AG09319 (cell line): Measurements from ENCODE around the gene SCNN1A.

Experiments used
- DNase-seq: peaks from one replicate; pipeline ENCODE4 v3.0.0-alpha.2; 2010; ENCODE audit warnings: low read depth; ENCODE audit errors: extremely low read depth
- TF ChIP-seq, protein P1 (sequence below): IDR thresholded peaks from 2 replicates; pipeline ENCODE4 v1.5.1; 2011; ENCODE audit warnings: low read depth, mild to moderate bottlenecking, inconsistent platforms, low read length, moderate library complexity

The SCNN1A gene

DNA sequence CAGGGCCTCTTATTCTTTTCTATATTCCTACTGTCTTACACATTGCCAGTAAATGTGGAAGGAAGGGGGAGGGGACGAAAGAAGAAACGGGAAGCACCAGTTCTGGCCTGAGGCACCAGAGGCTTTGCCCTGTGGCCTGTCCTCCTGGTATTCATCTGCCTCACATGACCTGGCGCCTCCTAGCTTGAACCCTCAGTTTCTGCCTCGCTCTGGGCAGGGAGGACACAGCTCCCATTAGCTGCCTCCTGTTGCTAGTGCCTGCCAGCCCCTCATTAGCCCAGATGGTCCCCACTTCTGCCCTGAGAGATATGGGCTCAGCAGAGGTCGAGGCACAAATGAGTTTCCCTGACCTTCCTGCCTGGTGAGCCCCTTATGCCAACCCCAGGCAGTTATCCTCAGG, 67.8 kb downstream of the SCNN1A start:
- DNase-seq: no peak
- TF ChIP-seq, protein P1, sequence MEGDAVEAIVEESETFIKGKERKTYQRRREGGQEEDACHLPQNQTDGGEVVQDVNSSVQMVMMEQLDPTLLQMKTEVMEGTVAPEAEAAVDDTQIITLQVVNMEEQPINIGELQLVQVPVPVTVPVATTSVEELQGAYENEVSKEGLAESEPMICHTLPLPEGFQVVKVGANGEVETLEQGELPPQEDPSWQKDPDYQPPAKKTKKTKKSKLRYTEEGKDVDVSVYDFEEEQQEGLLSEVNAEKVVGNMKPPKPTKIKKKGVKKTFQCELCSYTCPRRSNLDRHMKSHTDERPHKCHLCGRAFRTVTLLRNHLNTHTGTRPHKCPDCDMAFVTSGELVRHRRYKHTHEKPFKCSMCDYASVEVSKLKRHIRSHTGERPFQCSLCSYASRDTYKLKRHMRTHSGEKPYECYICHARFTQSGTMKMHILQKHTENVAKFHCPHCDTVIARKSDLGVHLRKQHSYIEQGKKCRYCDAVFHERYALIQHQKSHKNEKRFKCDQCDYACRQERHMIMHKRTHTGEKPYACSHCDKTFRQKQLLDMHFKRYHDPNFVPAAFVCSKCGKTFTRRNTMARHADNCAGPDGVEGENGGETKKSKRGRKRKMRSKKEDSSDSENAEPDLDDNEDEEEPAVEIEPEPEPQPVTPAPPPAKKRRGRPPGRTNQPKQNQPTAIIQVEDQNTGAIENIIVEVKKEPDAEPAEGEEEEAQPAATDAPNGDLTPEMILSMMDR: no peak

DNA sequence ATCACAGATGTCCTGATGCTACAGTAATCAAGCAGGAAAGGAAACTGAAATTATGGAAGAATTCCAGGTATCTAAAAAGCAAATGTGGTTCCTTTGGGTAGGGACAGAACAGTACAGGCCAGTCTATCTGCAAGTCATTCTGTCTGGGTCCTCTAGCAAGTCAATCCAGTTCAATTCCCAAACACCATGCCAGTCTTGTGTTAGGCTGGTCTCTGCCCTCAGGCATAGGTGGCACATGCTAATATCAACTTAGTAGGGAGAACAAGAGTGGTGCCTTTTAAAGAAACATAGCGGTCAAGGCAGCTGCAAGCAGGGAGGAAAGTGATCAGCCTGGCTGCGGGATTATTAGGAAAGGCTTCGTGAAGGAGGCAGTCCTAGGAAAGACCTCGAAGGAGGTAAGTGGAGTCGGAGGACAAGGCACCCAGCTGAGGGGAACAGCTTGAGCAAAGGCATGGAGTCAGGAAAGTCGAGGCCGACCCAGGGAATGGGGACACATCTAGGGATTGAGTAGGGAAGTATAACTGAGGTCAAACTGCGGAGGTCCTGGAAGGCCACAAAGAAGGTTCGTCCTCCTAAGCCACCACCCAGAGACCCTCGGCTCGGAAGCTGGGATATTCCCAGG, 68.7 kb downstream of the SCNN1A start:
- TF ChIP-seq, protein P1: no peak
- DNase-seq: no peak

DNA sequence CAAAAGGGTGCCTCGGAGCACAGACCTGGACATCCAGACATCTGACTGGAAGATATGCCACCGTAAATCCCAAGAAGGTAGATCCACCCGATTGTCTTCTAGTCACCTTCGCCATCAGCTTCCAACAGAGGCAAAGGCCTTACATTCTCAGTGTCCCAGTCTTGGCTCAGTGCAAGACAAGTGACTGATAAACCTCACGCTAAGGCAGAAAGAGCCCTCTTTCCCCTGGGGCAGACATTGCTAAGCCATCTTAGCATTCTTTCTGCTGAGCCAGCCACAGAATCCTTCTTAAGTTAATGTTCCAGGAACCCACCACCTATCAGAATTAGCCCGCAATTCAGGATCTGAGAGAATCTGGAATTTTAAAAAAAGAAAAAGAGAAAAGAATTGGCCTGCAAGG, 69.2 kb downstream of the SCNN1A start:
- TF ChIP-seq, protein P1: no peak
- DNase-seq: no peak

DNA sequence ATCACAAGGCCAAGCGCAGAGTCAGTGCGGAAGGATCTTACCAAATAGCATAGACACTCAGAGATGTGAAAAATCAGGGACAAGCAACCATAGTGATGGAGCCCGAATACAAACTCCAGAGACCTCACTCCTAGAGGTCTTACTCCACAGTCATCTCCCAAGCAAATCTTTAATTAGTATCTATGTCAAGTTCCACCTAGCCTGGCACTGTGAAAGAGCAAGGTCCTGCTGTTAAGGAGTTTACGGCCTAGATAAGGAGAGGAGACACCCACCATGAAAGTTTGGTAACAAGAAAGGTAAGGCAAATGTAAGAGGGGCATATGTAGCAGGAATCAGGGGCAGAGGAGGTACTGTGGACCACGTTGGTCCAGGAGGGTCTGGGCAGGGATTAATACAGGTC, 72.3 kb downstream of the SCNN1A start:
- TF ChIP-seq, protein P1: no peak
- no peak for DNase-seq

DNA sequence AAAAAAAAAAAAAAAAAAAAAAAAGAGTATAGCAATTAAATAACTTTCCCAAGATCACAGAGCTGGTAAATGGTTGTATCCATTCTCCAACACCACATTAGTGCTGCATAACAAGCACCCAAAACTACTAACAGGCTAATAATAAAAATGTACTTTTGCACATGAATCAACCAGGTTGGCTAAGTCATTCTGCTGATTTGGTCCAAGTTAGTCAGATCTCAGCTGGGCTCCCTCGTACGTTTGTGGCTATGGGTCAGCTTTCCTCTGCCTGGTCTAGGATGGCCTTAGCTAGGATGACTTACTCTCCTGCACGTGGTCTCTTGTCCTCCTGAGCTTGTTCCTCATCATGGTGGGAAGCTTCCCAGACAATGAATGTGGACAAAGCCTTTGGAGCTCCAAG, 72.7 kb downstream of the SCNN1A start:
- no peak for DNase-seq
- TF ChIP-seq, protein P1: no peak

DNA sequence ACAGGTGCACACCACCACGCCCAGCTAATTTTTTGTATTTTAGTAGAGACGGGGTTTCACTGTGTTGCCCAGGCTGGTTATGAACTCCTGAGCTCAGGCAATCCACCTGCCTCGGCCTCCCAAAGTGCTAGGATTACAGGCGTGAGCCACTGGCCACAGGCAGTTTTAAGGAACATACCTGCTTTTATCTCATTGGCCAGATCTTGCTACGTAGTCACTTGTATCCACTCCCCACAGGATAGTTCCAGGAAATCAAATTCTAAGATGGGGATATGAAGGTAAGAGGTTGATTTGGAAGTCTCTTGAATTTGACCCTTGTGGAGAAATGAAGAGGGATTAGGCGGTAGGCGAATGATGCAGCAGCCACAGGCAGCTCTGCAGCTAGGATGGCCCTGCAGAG, 73.6 kb downstream of the SCNN1A start:
- DNase-seq: no peak
- TF ChIP-seq, protein P1: no peak

DNA sequence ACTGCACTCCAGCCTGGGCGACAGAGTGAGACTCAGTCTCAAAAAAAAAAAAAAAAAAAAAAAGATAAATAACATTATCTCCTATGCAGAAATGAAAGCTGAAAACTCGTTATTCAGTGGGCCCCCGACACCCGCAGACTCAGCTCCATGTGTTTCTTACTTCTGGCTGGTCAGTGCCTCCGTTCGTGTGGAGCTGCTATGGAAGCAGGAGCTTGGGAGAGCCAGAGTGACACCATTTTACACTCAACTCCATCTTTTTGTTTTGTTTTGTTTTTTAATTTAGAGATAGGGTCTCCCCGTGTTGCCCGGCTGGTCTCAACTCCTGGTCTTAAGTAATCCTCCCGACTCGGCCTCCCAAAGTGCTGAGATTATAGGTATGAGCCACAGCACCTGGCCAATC, 78.2 kb downstream of the SCNN1A start:
- no peak for DNase-seq
- TF ChIP-seq, protein P1: no peak
